OCI-LY3 (cell line): ENCODE data around the gene MCM3AP.
"Not testable (repeated sequence)": the region's sequence is repeated elsewhere in the genome, so short reads cannot be mapped to it uniquely, and the experiment has no call there.

Experiments used
- CTCF ChIP-seq: fragments of 200-600, 300-600 bp; sonication (generic); IDR thresholded peaks from 2 replicates; pipeline ENCODE4 v1.5.1; 2014; ENCODE audit warnings: antibody characterized with exemption, low read length, low read depth
- EZH2phosphoT487 ChIP-seq: fragments of 200-600 bp; shearing (Covaris generic); IDR thresholded peaks from 2 replicates; pipeline ENCODE4 v1.6.1; 2018; ENCODE audit warnings: antibody characterized with exemption, mixed run types, low read depth

- not testable (repeated sequence) for TF ChIP-seq CTCF, EZH2phosphoT487
These were observed 24.8 kb upstream of the MCM3AP start for GRCh38 chr21:46310260-46310659.
